Measurements from ENCODE around the gene SPATC1L. TPM values are rescaled to one million over a fixed set of nuclear protein-coding genes. Genes with fewer than 3 reads are reported as not detected.

The SPATC1L gene
- total RNA-seq, 1 experiment from 2014 or later: 36.0 TPM

DNA sequence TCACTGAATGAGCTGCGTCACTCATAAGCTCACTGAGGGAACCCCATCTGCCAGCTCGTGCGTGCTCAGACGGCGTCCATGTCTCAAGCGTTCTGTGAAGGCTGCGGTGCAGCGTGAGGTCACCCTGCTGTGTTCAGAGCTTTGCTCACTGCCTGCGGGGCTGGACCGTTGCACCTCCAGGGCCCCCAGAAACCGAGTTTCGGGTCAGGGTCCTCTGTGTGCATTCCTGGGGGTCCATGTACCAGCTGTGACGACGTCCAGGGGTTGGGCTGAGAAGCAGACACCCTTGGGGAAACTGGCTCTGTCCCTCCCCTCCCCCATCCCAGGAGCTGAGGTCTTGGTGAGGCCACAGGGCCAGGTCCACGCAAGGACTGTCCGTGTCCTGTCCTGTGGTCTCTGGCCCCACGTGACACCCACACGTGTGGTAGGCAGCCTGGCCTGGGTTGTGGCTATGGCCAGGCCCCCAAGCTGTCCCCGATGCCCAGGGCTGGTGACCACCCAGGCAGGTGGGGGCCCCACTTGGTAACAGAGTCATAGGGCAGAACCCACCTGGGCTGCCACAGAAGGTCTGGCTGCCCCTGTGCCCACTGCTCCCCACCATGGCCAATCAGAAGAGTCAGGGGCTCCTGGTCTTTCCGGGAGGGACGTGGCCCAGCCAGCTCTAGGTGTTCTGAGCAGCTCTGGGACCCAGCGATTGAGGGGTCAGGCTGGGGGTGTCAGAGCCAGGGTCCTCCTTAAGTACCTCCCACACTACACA, 53.2 kb downstream of the SPATC1L start:
- no peaks in the 10 kb centered on the region for H4K20me1 ChIP-seq (ENCODE audit: control insufficient read depth, insufficient read depth, insufficient read length)
- WGBS (ENCODE audit: extremely low coverage, insufficient read length, low lambda C conversion rate): no CpG with 5 or more reads among the region's 22 CpGs
- no peaks in the 10 kb centered on the region; a peak in 1 of 5 replicates for H3K9me3 Mint-ChIP-seq
- H3K4me2 ChIP-seq (ENCODE audit: insufficient read depth, insufficient read length, low read length): no peak overlapping the region
- no peaks in the 10 kb centered on the region for H3K79me2 ChIP-seq (ENCODE audit: insufficient read depth, low read length)
- H4K8ac ChIP-seq (replicated peaks; ENCODE audit: insufficient read length, low read depth, low read length): no peak overlapping the region
- no peak overlapping the region for H3K27ac Mint-ChIP-seq
- no peak overlapping the region for H4K5ac ChIP-seq (ENCODE audit: insufficient read length, low read depth, low read length)
- H3K23me2 ChIP-seq (ENCODE audit: insufficient read length, low read depth, low read length, poor library complexity, severe bottlenecking): no peaks in the 10 kb centered on the region
- no peak overlapping the region for H3K23ac ChIP-seq (ENCODE audit: insufficient read length, low read depth, low read length)
- no peak overlapping the region for H2BK120ac ChIP-seq (ENCODE audit: low read depth, low read length, poor library complexity, severe bottlenecking)
- no peaks in the 10 kb centered on the region; the same call in 1 of the 2 replicates for H3K27me3 Mint-ChIP-seq (ENCODE audit: low read depth)
- H3K4me1 ChIP-seq (ENCODE audit: insufficient read depth, low read length): no peaks in the 10 kb centered on the region
- H3K9ac ChIP-seq (ENCODE audit: extremely low read depth, insufficient read length, low read length): no peak overlapping the region
- no peaks in the 10 kb centered on the region for H3K27me3 ChIP-seq (ENCODE audit: insufficient read depth, low read length)
- no peak overlapping the region for H3K18ac ChIP-seq (ENCODE audit: insufficient read length, low read depth, low read length)
- no peak overlapping the region for H2BK5ac ChIP-seq (ENCODE audit: insufficient read length, low read length)
- H2AFZ ChIP-seq (ENCODE audit: low read length): no peak overlapping the region
- no peak overlapping the region for H3K4me3 Mint-ChIP-seq
- no peaks in the 10 kb centered on the region for H3K9me3 ChIP-seq (ENCODE audit: control insufficient read depth, low read depth, low read length)
- no peaks in the 10 kb centered on the region for H3K79me1 ChIP-seq (ENCODE audit: insufficient read depth, low read depth, low read length, poor library complexity, severe bottlenecking)
- DNase-seq: no peak
- H4K91ac ChIP-seq (ENCODE audit: insufficient read length, low read depth, low read length): no peak overlapping the region
- H3K56ac ChIP-seq (ENCODE audit: insufficient read length, low read depth, low read length): no peak overlapping the region
- H3K4me1 Mint-ChIP-seq: peaks cover 2 to 23% of the 10 kb centered on the region in 2 experiments; a peak in 3 of 4 replicates
- H2BK20ac ChIP-seq (ENCODE audit: low read depth, low read length, poor library complexity, severe bottlenecking): no peak overlapping the region
- peaks cover 2 to 12% (median 2%) of the 10 kb centered on the region in 3 experiments; a peak in 6 of 7 replicates for H3K36me3 Mint-ChIP-seq (ENCODE audit: insufficient read depth in 1 of 3, low read depth in 3 of 3)
- no peak overlapping the region for H2BK15ac ChIP-seq (ENCODE audit: low read depth, low read length)
- no peak overlapping the region for H2AK5ac ChIP-seq (ENCODE audit: insufficient read length, low read length)
- TF ChIP-seq CTCF (conservative IDR thresholded peaks at IDR 0.05): no peak
- H3T11ph ChIP-seq (ENCODE audit: low read length): no peak overlapping the region
- no peak overlapping the region for H3K27ac ChIP-seq (ENCODE audit: insufficient read length, low read depth, low read length)
- H3K14ac ChIP-seq (ENCODE audit: insufficient read depth, low read length): no peak overlapping the region; the same call in 1 of the 2 replicates
- H2BK12ac ChIP-seq (ENCODE audit: insufficient read length, low read depth, low read length): no peak overlapping the region
- no peak overlapping the region for H3K4ac ChIP-seq (ENCODE audit: low read depth, low read length)

Data from H9 (cell line).